Muscle of leg (tissue), 11 donors: ENCODE data around the gene TIRAP. TPM values are rescaled to one million over a fixed set of nuclear protein-coding genes. Genes with fewer than 3 reads are reported as not detected.
A peak's percentile ranks its signal among the peaks of the same experiment; 100 is the strongest.

Experiments
- DNase-seq: peaks from one replicate; pipeline ENCODE4 v3.0.0; 2013
- H3K27ac ChIP-seq: one replicate; pipeline ENCODE4 v1.5.1; 2013; ENCODE audit warnings: mild to moderate bottlenecking, low read length, control low read depth
- H3K27me3 ChIP-seq: one replicate; pipeline ENCODE4 v1.6.1; 2013; ENCODE audit warnings: low read length; ENCODE audit not compliant: control insufficient read depth, insufficient read depth
- H3K36me3 ChIP-seq: one replicate; pipeline ENCODE4 v1.6.1; 2013; ENCODE audit warnings: low read length; ENCODE audit not compliant: control insufficient read depth, insufficient read depth
- H3K4me1 ChIP-seq: one replicate; pipeline ENCODE4 v1.6.1; 2013; ENCODE audit warnings: low read length; ENCODE audit not compliant: control insufficient read depth, insufficient read depth
- H3K4me3 ChIP-seq: one replicate; pipeline ENCODE4 v1.5.1; 2013; ENCODE audit warnings: low read length, control low read depth
- H3K9me3 ChIP-seq: replicated peaks from 2 replicates; pipeline ENCODE4 v1.6.1; 2013; ENCODE audit warnings: low read depth, low read length; ENCODE audit not compliant: control insufficient read depth
- WGBS: methylation state at CpG from one replicate; pipeline ENCODE4 v1.1.5; 2013; ENCODE audit warnings: missing lambda C conversion rate; ENCODE audit not compliant: insufficient coverage; 5-methylcytosine and 5-hydroxymethylcytosine counted together
- polyA plus RNA-seq, 8 donors: library from polyadenylated mRNA; unstranded; fragments of 120-200 nt; gene quantifications; one replicate each; pipeline versions ENCODE4 v1.2.1 to v1.2.3, GENCODE V29; 2013; ENCODE audit warnings: inconsistent platforms in 1 of 8, low replicate concordance in 1 of 8; ENCODE audit not compliant: insufficient read length in 8 of 8, insufficient read depth in 1 of 8
- total RNA-seq: library from RNA; stranded (reverse); fragments of 120-200 nt; gene quantifications from one replicate; pipeline ENCODE4 v1.2.4, GENCODE V29; 2013

The TIRAP gene
- total and polyA plus RNA-seq, 9 donors, result 4.3 to 10.6 (median 8.1) TPM

- Histone ChIP-seq H3K36me3 (peaks cover 6% of the 10 kb centered on the region), H3K9me3 (no peaks in the 10 kb centered on the region), H3K4me3 (peak overlapping the region; percentile 6), H3K4me1 (peaks cover 25% of the 10 kb centered on the region), H3K27me3 (no peaks in the 10 kb centered on the region), H3K27ac (peak overlapping the region; percentile 96)
- WGBS, result 11% methylated on average over 7 of the region's 14 CpGs
- peak; percentile 96 for DNase-seq
These were observed 35.1 kb downstream of the TIRAP start for GRCh38 chr11:126317756-126318573.

- 11% methylated on average over 3 of the region's 9 CpGs for WGBS
- Histone ChIP-seq H3K27ac (peak overlapping the region; percentile 96), H3K36me3 (peaks cover 4% of the 10 kb centered on the region), H3K4me1 (peaks cover 25% of the 10 kb centered on the region), H3K27me3 (no peaks in the 10 kb centered on the region), H3K9me3 (no peaks in the 10 kb centered on the region), H3K4me3 (peak overlapping the region; percentile 6)
- DNase-seq, result peak; percentile 99
These were observed 35.9 kb downstream of the TIRAP start for GRCh38 chr11:126318574-126319373.

GRCh38 chr11:126319374-126319740 lies 36.5 kb downstream of the TIRAP start:
- no peak for DNase-seq
- no peak overlapping the region for H3K4me3 ChIP-seq

GRCh38 chr11:126322996-126323395 lies 40.1 kb downstream of the TIRAP start:
- no peak overlapping the region for H3K4me3 ChIP-seq
- no peak overlapping the region for H3K27ac ChIP-seq
- WGBS, result no CpG with 5 or more reads among the region's 3 CpGs
- no peak for DNase-seq
- H3K9me3 ChIP-seq, result no peaks in the 10 kb centered on the region
- H3K27me3 ChIP-seq, result no peaks in the 10 kb centered on the region
- peaks cover 18% of the 10 kb centered on the region for H3K4me1 ChIP-seq
- H3K36me3 ChIP-seq, result peaks cover 4% of the 10 kb centered on the region

More at GRCh38 chr11:126319374-126319740, 36.5 kb downstream of the TIRAP start:
- peaks cover 25% of the 10 kb centered on the region for H3K4me1 ChIP-seq
- no peaks in the 10 kb centered on the region for H3K27me3 ChIP-seq
- H3K9me3 ChIP-seq, result no peaks in the 10 kb centered on the region
- H3K27ac ChIP-seq, result peak overlapping the region; percentile 96
- H3K36me3 ChIP-seq, result no peaks in the 10 kb centered on the region
- 48% methylated on average over 5 of the region's 5 CpGs for WGBS

GRCh38 chr11:126327281-126328000 lies 44.5 kb downstream of the TIRAP start:
- Histone ChIP-seq H3K27me3 (no peaks in the 10 kb centered on the region), H3K27ac (no peak overlapping the region), H3K4me1 (peaks cover 14% of the 10 kb centered on the region), H3K9me3 (no peaks in the 10 kb centered on the region), H3K4me3 (no peak overlapping the region), H3K36me3 (peaks cover 18% of the 10 kb centered on the region)
- no peak for DNase-seq
- WGBS, result 82% methylated on average over 9 of the region's 17 CpGs

- H3K4me1 ChIP-seq, result peaks cover 16% of the 10 kb centered on the region
- 81% methylated on average over 20 of the region's 20 CpGs for WGBS
These were observed 45.1 kb downstream of the TIRAP start for GRCh38 chr11:126328001-126328390.

GRCh38 chr11:126328444-126328843 lies 45.6 kb downstream of the TIRAP start:
- peaks cover 25% of the 10 kb centered on the region for H3K36me3 ChIP-seq
- no peak for DNase-seq
- 83% methylated on average over 9 of the region's 12 CpGs for WGBS

More at GRCh38 chr11:126328001-126328390, 45.1 kb downstream of the TIRAP start:
- no peak overlapping the region for H3K4me3 ChIP-seq
- no peak overlapping the region for H3K27ac ChIP-seq
- DNase-seq, result no peak
- H3K27me3 ChIP-seq, result no peaks in the 10 kb centered on the region
- no peaks in the 10 kb centered on the region for H3K9me3 ChIP-seq
- peaks cover 21% of the 10 kb centered on the region for H3K36me3 ChIP-seq

GRCh38 chr11:126328938-126329643 lies 46.2 kb downstream of the TIRAP start:
- Histone ChIP-seq H3K4me1 (peaks cover 16% of the 10 kb centered on the region), H3K4me3 (no peak overlapping the region), H3K27me3 (no peaks in the 10 kb centered on the region), H3K36me3 (peaks cover 28% of the 10 kb centered on the region), H3K9me3 (no peaks in the 10 kb centered on the region), H3K27ac (no peak overlapping the region)
- WGBS, result 68% methylated on average over 6 of the region's 9 CpGs
- no peak for DNase-seq

More at GRCh38 chr11:126328444-126328843, 45.6 kb downstream of the TIRAP start:
- Histone ChIP-seq H3K9me3 (no peaks in the 10 kb centered on the region), H3K4me3 (no peak overlapping the region), H3K27ac (no peak overlapping the region), H3K4me1 (peaks cover 16% of the 10 kb centered on the region), H3K27me3 (no peaks in the 10 kb centered on the region)

GRCh38 chr11:126329644-126330211 lies 46.8 kb downstream of the TIRAP start:
- DNase-seq, result no peak
- no peaks in the 10 kb centered on the region for H3K27me3 ChIP-seq
- no CpG with 5 or more reads among the region's 11 CpGs for WGBS
- no peak overlapping the region for H3K4me3 ChIP-seq
- H3K4me1 ChIP-seq, result peaks cover 16% of the 10 kb centered on the region
- peaks cover 28% of the 10 kb centered on the region for H3K36me3 ChIP-seq
- no peaks in the 10 kb centered on the region for H3K9me3 ChIP-seq
- no peak overlapping the region for H3K27ac ChIP-seq
